Measurements from ENCODE around the gene PSMD14. TPM values are rescaled to one million over a fixed set of nuclear protein-coding genes. Genes with fewer than 3 reads are reported as not detected.

The PSMD14 gene
- total and polyA plus RNA-seq, 2 experiments from 2014 or later: 31.9 to 79.6 TPM

- no peak overlapping the region for H3K4me3 ChIP-seq
- DNase-seq (ENCODE audit: low read depth in 1 of 2, low spot score in 1 of 2): peak in 1 of 2 donors; percentile 58
- no peaks in the 10 kb centered on the region for H3K36me3 ChIP-seq
- H3K27ac ChIP-seq: no peak overlapping the region
- H3K9me3 ChIP-seq (ENCODE audit: low read depth): no peaks in the 10 kb centered on the region
- TF ChIP-seq, protein P1, sequence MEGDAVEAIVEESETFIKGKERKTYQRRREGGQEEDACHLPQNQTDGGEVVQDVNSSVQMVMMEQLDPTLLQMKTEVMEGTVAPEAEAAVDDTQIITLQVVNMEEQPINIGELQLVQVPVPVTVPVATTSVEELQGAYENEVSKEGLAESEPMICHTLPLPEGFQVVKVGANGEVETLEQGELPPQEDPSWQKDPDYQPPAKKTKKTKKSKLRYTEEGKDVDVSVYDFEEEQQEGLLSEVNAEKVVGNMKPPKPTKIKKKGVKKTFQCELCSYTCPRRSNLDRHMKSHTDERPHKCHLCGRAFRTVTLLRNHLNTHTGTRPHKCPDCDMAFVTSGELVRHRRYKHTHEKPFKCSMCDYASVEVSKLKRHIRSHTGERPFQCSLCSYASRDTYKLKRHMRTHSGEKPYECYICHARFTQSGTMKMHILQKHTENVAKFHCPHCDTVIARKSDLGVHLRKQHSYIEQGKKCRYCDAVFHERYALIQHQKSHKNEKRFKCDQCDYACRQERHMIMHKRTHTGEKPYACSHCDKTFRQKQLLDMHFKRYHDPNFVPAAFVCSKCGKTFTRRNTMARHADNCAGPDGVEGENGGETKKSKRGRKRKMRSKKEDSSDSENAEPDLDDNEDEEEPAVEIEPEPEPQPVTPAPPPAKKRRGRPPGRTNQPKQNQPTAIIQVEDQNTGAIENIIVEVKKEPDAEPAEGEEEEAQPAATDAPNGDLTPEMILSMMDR (IDR thresholded peaks at IDR 0.05; ENCODE audit: low read depth, low read length): no peak
- no peaks in the 10 kb centered on the region for H3K4me1 ChIP-seq (ENCODE audit: low read depth)
- no peaks in the 10 kb centered on the region for H3K27me3 ChIP-seq
These were observed 128.2 kb downstream of the PSMD14 start for GRCh38 chr2:161436411-161436810.

DNA sequence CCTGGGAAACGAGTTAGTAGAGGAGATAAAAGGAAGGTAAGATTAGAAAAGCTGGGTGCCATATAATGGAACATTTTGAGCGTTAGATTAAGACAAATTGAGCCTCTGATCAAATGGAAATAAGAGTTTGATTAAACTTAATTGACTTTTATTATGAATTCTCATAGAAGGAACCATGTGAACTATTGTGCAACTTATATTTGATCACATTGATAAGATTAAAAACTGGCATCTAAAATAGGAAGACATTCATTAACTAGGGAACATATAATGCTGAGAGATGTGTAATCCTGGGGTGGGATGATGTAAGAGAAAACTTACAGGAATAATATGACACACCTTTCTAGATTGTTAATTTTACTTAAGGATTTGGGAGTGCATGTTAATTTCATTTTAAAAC, 130.4 kb downstream of the PSMD14 start:
- H3K9me3 ChIP-seq (ENCODE audit: low read depth): no peaks in the 10 kb centered on the region
- no peak overlapping the region for H3K27ac ChIP-seq
- H3K4me1 ChIP-seq (ENCODE audit: low read depth): no peaks in the 10 kb centered on the region
- no peak for DNase-seq (ENCODE audit: low read depth in 1 of 2, low spot score in 1 of 2)
- TF ChIP-seq, protein P1 (IDR thresholded peaks at IDR 0.05; ENCODE audit: low read depth, low read length): no peak
- no peaks in the 10 kb centered on the region for H3K36me3 ChIP-seq
- H3K4me3 ChIP-seq: no peak overlapping the region
- no peaks in the 10 kb centered on the region for H3K27me3 ChIP-seq

GRCh38 chr2:161445097-161445496, 136.9 kb downstream of the PSMD14 start:
- Histone ChIP-seq H3K4me3 (no peak overlapping the region), H3K27ac (no peak overlapping the region), H3K36me3 (no peaks in the 10 kb centered on the region), H3K9me3 (ENCODE audit: low read depth) (no peaks in the 10 kb centered on the region), H3K27me3 (no peaks in the 10 kb centered on the region), H3K4me1 (ENCODE audit: low read depth) (no peaks in the 10 kb centered on the region)
- TF ChIP-seq, protein P1 (IDR thresholded peaks at IDR 0.05; ENCODE audit: low read depth, low read length): no peak
- no peak for DNase-seq (ENCODE audit: low read depth in 1 of 2, low spot score in 1 of 2)

GRCh38 chr2:161448431-161448830, 140.2 kb downstream of the PSMD14 start:
- Histone ChIP-seq H3K4me1 (ENCODE audit: low read depth) (no peaks in the 10 kb centered on the region), H3K4me3 (no peak overlapping the region), H3K36me3 (no peaks in the 10 kb centered on the region), H3K27ac (no peak overlapping the region), H3K9me3 (ENCODE audit: low read depth) (no peaks in the 10 kb centered on the region), H3K27me3 (no peaks in the 10 kb centered on the region)
- TF ChIP-seq, protein P1 (IDR thresholded peaks at IDR 0.05; ENCODE audit: low read depth, low read length): no peak
- no peak for DNase-seq (ENCODE audit: low read depth in 1 of 2, low spot score in 1 of 2)

Other genes with a start within 250 kb of the PSMD14 start
- 17.9 and 19.5 TPM in 2 replicates for gene TANK, start 148.0 kb upstream of the PSMD14 start, total RNA-seq
- 33.2 and 37.3 TPM in 2 replicates for gene TANK, start 148.0 kb upstream of the PSMD14 start, polyA plus RNA-seq
- 0.25 and 0.48 TPM in 2 replicates for gene TBR1, start 107.9 kb downstream of the PSMD14 start, total RNA-seq
- gene TBR1, start 107.9 kb downstream of the PSMD14 start, polyA plus RNA-seq: 0.19 TPM in 1 of 2 replicates, not detected in the other

Data from cardiac muscle cell (in vitro differentiated cells and primary cell).